ENCODE data around the gene GFRA1.

Gene GFRA1

GRCh38 chr10:116203661-116204060, 69.3 kb downstream of the GFRA1 start:
- Histone ChIP-seq H3K4me1 (ENCODE audit: control insufficient read depth, insufficient read depth, low read length) (no peaks in the 10 kb centered on the region), H3K4me3 (ENCODE audit: low read length) (no peak overlapping the region), H3K27me3 (ENCODE audit: control insufficient read depth, insufficient read depth, low read length) (no peaks in the 10 kb centered on the region), H3K9ac (ENCODE audit: low read length) (no peak overlapping the region), H3K9me3 (ENCODE audit: control insufficient read depth, low read length) (no peaks in the 10 kb centered on the region), H3K36me3 (ENCODE audit: control insufficient read depth, insufficient read depth, low read length) (no peaks in the 10 kb centered on the region)

- Histone ChIP-seq H3K9ac (ENCODE audit: low read length) (no peak overlapping the region), H3K36me3 (ENCODE audit: control insufficient read depth, insufficient read depth, low read length) (no peaks in the 10 kb centered on the region), H3K4me1 (ENCODE audit: control insufficient read depth, insufficient read depth, low read length) (no peaks in the 10 kb centered on the region), H3K9me3 (ENCODE audit: control insufficient read depth, low read length) (no peaks in the 10 kb centered on the region), H3K27me3 (ENCODE audit: control insufficient read depth, insufficient read depth, low read length) (no peaks in the 10 kb centered on the region), H3K4me3 (ENCODE audit: low read length) (no peak overlapping the region)
Measured at GRCh38 chr10:116201670-116202430, 71.2 kb downstream of the GFRA1 start.

- Histone ChIP-seq H3K36me3 (ENCODE audit: control insufficient read depth, insufficient read depth, low read length) (no peaks in the 10 kb centered on the region), H3K27me3 (ENCODE audit: control insufficient read depth, insufficient read depth, low read length) (no peaks in the 10 kb centered on the region), H3K9ac (ENCODE audit: low read length) (no peak overlapping the region), H3K9me3 (ENCODE audit: control insufficient read depth, low read length) (no peaks in the 10 kb centered on the region), H3K4me1 (ENCODE audit: control insufficient read depth, insufficient read depth, low read length) (no peaks in the 10 kb centered on the region), H3K4me3 (ENCODE audit: low read length) (no peak overlapping the region)
Measured at GRCh38 chr10:116201011-116201410, 72.0 kb downstream of the GFRA1 start.

- no peaks in the 10 kb centered on the region for H3K27me3 ChIP-seq (ENCODE audit: control insufficient read depth, insufficient read depth, low read length)
Measured at GRCh38 chr10:116198676-116199035, 74.3 kb downstream of the GFRA1 start.

GRCh38 chr10:116197946-116198675, 74.9 kb downstream of the GFRA1 start:
- H3K36me3 ChIP-seq (ENCODE audit: control insufficient read depth, insufficient read depth, low read length), result no peaks in the 10 kb centered on the region
- H3K9me3 ChIP-seq (ENCODE audit: control insufficient read depth, low read length), result no peaks in the 10 kb centered on the region
- H3K4me1 ChIP-seq (ENCODE audit: control insufficient read depth, insufficient read depth, low read length), result no peaks in the 10 kb centered on the region
- H3K4me3 ChIP-seq (ENCODE audit: low read length), result no peak overlapping the region
- no peak overlapping the region for H3K9ac ChIP-seq (ENCODE audit: low read length)
- H3K27me3 ChIP-seq (ENCODE audit: control insufficient read depth, insufficient read depth, low read length), result no peaks in the 10 kb centered on the region

More at GRCh38 chr10:116198676-116199035, 74.3 kb downstream of the GFRA1 start:
- Histone ChIP-seq H3K4me1 (ENCODE audit: control insufficient read depth, insufficient read depth, low read length) (no peaks in the 10 kb centered on the region), H3K36me3 (ENCODE audit: control insufficient read depth, insufficient read depth, low read length) (no peaks in the 10 kb centered on the region), H3K9ac (ENCODE audit: low read length) (no peak overlapping the region), H3K4me3 (ENCODE audit: low read length) (no peak overlapping the region), H3K9me3 (ENCODE audit: control insufficient read depth, low read length) (no peaks in the 10 kb centered on the region)

GRCh38 chr10:116195583-116195982, 77.4 kb downstream of the GFRA1 start:
- Histone ChIP-seq H3K9me3 (ENCODE audit: control insufficient read depth, low read length) (no peaks in the 10 kb centered on the region), H3K36me3 (ENCODE audit: control insufficient read depth, insufficient read depth, low read length) (no peaks in the 10 kb centered on the region), H3K9ac (ENCODE audit: low read length) (no peak overlapping the region), H3K4me1 (ENCODE audit: control insufficient read depth, insufficient read depth, low read length) (no peaks in the 10 kb centered on the region), H3K4me3 (ENCODE audit: low read length) (no peak overlapping the region), H3K27me3 (ENCODE audit: control insufficient read depth, insufficient read depth, low read length) (no peaks in the 10 kb centered on the region)

GRCh38 chr10:116195039-116195438, 78.0 kb downstream of the GFRA1 start:
- Histone ChIP-seq H3K9ac (ENCODE audit: low read length) (no peak overlapping the region), H3K27me3 (ENCODE audit: control insufficient read depth, insufficient read depth, low read length) (no peaks in the 10 kb centered on the region), H3K36me3 (ENCODE audit: control insufficient read depth, insufficient read depth, low read length) (no peaks in the 10 kb centered on the region), H3K9me3 (ENCODE audit: control insufficient read depth, low read length) (no peaks in the 10 kb centered on the region), H3K4me3 (ENCODE audit: low read length) (no peak overlapping the region), H3K4me1 (ENCODE audit: control insufficient read depth, insufficient read depth, low read length) (no peaks in the 10 kb centered on the region)

GRCh38 chr10:116194061-116194460, 78.9 kb downstream of the GFRA1 start:
- H3K27me3 ChIP-seq (ENCODE audit: control insufficient read depth, insufficient read depth, low read length), result no peaks in the 10 kb centered on the region
- no peak overlapping the region for H3K4me3 ChIP-seq (ENCODE audit: low read length)
- no peak overlapping the region for H3K9ac ChIP-seq (ENCODE audit: low read length)
- H3K36me3 ChIP-seq (ENCODE audit: control insufficient read depth, insufficient read depth, low read length), result no peaks in the 10 kb centered on the region
- no peaks in the 10 kb centered on the region for H3K4me1 ChIP-seq (ENCODE audit: control insufficient read depth, insufficient read depth, low read length)
- no peaks in the 10 kb centered on the region for H3K9me3 ChIP-seq (ENCODE audit: control insufficient read depth, low read length)

- Histone ChIP-seq H3K4me3 (ENCODE audit: low read length) (no peak overlapping the region), H3K27me3 (ENCODE audit: control insufficient read depth, insufficient read depth, low read length) (no peaks in the 10 kb centered on the region), H3K9me3 (ENCODE audit: control insufficient read depth, low read length) (no peaks in the 10 kb centered on the region), H3K36me3 (ENCODE audit: control insufficient read depth, insufficient read depth, low read length) (no peaks in the 10 kb centered on the region), H3K9ac (ENCODE audit: low read length) (no peak overlapping the region), H3K4me1 (ENCODE audit: control insufficient read depth, insufficient read depth, low read length) (no peaks in the 10 kb centered on the region)
Measured at GRCh38 chr10:116190883-116191282, 82.1 kb downstream of the GFRA1 start.

GRCh38 chr10:116186273-116186672, 86.7 kb downstream of the GFRA1 start:
- Histone ChIP-seq H3K9ac (ENCODE audit: low read length) (no peak overlapping the region), H3K4me3 (ENCODE audit: low read length) (no peak overlapping the region), H3K27me3 (ENCODE audit: control insufficient read depth, insufficient read depth, low read length) (no peaks in the 10 kb centered on the region), H3K36me3 (ENCODE audit: control insufficient read depth, insufficient read depth, low read length) (no peaks in the 10 kb centered on the region), H3K9me3 (ENCODE audit: control insufficient read depth, low read length) (no peaks in the 10 kb centered on the region), H3K4me1 (ENCODE audit: control insufficient read depth, insufficient read depth, low read length) (no peaks in the 10 kb centered on the region)

- Histone ChIP-seq H3K4me1 (ENCODE audit: control insufficient read depth, insufficient read depth, low read length) (no peaks in the 10 kb centered on the region), H3K36me3 (ENCODE audit: control insufficient read depth, insufficient read depth, low read length) (no peaks in the 10 kb centered on the region), H3K9me3 (ENCODE audit: control insufficient read depth, low read length) (no peaks in the 10 kb centered on the region), H3K4me3 (ENCODE audit: low read length) (no peak overlapping the region), H3K27me3 (ENCODE audit: control insufficient read depth, insufficient read depth, low read length) (no peaks in the 10 kb centered on the region), H3K9ac (ENCODE audit: low read length) (no peak overlapping the region)
Measured at GRCh38 chr10:116185199-116185867, 87.7 kb downstream of the GFRA1 start.

GRCh38 chr10:116184512-116184794, 88.6 kb downstream of the GFRA1 start:
- H3K9ac ChIP-seq (ENCODE audit: low read length), result no peak overlapping the region
- no peaks in the 10 kb centered on the region for H3K4me1 ChIP-seq (ENCODE audit: control insufficient read depth, insufficient read depth, low read length)
- H3K9me3 ChIP-seq (ENCODE audit: control insufficient read depth, low read length), result no peaks in the 10 kb centered on the region
- H3K36me3 ChIP-seq (ENCODE audit: control insufficient read depth, insufficient read depth, low read length), result no peaks in the 10 kb centered on the region
- H3K4me3 ChIP-seq (ENCODE audit: low read length), result no peak overlapping the region
- H3K27me3 ChIP-seq (ENCODE audit: control insufficient read depth, insufficient read depth, low read length), result no peaks in the 10 kb centered on the region

Measured in mucosa of stomach (tissue), 1 donor.